Activated CD4-positive, alpha-beta T cell treated with anti-CD3 and anti-CD28 coated beads, Interleukin-10, Interleukin-2, amounts not matched to agents 100 ng/mL and 50 ng/mL, durations not matched to agents 16 hours and 8 hours (primary cell): ENCODE data around the gene GPR42.
A peak's percentile ranks its signal among the peaks of the same experiment; 100 is the strongest.
"Not testable (repeated sequence)": the region's sequence is repeated elsewhere in the genome, so short reads cannot be mapped to it uniquely, and the experiment has no call there.

Experiments
- DNase-seq: peaks from one replicate; pipeline ENCODE4 v3.0.0-alpha.2; 2020

Gene GPR42

DNA sequence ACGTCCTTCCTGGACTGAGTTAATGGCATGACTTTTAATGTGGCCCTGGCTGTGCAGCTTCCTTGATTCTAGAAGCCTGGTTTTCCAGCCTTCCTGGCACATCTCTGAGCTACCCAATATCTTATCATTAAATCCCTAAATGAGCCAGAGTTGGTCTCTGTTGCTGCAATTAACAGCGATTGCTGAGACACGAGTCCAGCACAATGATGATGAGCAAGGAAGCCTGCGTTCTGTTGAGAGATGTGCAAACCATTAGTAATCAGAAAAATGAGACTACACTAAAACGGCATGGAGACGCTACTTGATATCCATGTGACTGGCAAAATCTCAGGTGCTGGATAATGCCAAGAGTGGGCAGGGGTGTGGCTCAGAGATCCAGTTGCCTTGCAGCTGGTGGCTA is 26.2 kb downstream of the GPR42 start:
- no peak for DNase-seq

DNA sequence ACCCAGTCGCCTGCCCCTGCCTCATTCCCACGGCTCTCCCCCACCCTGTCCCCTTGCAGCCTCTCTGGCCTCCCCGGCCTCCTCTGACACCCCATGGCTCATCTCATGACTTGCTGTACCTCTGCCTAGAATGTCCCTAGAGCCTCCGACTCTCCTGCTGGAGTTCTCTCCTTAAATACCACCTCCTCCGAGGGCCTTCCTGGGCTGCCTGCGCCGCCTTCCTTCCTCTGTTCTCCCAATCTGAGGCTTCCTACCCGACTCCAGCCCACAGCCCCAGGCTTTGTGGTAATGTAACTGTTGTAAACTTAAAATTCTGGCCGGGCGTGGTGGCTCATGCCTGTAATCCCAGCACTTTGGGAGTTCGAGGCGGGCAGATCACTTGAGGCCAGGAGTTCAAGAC is 27.7 kb downstream of the GPR42 start:
- DNase-seq = no peak

DNA sequence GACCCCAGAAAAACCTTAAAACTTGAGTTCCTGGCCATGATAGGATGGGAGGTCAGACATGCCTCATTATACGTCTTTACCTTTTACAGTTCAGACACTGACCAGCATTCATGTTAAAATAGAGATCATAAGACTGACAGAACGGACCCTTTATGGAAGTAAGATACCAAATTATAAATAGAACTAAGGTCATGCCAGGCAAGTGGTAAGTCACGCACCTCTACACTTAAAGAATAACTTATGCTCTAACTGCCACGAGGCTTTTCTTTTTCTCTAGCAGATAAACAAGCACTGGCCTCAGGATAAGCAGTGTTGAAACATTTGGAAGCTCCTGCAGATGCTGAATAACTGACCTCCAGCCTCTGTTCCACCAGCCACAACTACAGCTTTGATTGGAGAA is 28.4 kb downstream of the GPR42 start:
- DNase-seq = no peak

DNA sequence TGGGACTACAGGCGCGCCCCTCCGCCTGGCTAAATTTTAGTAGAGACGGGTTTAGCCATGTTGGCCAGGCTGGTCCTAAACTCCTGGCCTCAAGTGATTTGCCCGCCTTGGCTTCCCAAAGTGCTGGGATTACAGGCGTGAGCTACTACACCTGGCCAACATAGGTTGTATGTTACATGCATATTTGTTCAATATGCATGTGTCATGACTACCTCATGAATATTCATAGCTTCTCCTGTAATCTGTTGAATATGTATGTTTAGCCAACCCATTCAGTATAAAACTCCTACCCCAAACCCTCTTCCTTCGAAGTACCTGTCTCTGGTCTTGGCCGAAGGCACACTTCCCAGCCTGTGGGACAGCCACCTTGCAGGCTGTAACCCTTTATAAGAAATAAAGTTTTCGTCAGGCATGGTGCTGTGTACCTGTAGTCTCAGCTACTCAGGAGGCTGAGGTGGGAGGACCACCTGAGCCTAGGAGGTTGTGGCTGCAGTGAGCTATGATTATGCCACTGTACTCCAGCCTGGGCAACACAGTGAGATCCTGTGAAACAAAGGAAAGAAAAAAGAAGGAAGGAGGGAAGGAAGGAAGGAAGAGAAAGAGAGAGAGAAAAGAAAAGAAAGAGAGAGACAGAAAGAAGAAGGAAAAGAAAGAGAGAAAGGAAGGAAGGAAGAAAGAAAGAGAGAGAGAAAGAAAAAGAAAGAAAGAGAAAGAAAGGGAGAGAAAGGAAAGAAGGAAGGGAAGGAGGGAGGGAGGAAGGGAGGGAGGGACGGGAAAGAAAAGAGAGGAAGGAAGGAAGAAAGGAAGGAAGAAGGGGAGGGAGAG is 29.3 kb downstream of the GPR42 start:
- no peak for DNase-seq

DNA sequence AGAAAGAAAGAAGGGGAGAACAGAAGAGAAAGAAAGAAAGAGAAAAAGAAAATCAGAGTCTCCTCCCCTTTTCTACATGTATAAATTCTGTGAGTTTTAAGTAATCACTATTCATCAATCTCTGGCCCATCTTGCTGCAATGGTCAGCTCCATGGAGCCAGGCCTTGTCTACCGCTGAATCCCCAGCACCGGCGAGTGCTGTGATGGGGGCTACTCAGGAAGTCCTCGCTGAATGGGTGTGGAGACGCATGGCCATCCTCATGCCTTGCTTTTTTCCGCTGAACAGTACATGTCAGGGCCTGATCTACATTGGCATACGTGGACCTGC is 29.9 kb downstream of the GPR42 start:
- no peak for DNase-seq

DNA sequence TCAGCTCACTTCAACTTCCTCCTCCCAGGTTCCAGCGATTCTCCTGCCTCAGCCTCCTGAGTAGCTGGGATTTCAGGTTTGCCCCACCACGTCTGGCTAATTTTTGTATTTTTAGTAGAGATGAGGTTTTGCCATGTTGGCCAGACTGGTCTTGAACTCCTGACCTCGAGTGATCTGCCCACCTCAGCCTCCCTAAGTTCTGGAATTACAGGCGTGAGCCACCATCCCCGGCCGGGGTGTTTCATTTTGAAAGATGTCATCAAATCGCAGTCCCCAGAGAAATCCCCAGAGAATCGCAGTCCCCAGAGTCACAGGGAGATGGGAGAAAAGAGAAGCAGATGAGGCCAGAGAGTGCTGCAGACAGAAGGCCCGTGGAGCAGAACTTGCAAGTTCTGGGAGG is 30.5 kb downstream of the GPR42 start:
- not testable (repeated sequence) for DNase-seq

DNA sequence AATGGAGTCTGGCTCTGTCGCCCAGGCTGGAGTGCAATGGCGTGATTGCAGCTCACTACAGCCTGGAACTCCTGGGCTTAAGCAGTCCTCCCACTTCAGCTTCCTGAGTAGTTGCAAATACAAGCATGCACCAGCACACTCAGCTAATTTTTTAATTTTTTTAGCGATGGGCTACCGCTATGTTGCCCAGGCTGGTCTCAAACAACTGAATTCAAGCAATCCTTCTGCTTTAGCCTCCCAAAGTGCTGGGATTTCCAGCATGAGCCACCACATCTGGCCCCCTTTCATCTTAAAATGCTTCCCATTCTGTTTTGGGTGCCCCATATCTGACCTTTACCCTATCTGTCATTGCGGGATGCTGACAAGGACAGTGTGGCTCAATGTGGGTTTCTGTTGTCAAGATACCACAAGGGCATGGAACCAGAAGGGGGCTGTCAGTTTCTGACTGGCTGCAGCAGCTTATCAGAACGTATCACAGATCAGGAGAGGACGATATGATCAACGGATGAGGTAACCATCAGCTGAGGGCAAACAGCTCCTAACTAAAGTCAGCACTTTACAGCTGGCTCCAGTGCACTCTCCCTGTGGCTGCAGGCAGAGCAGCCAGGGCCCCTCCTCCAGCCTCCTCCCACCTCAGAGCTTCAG is 32.4 kb downstream of the GPR42 start:
- DNase-seq = peak; percentile 49

DNA sequence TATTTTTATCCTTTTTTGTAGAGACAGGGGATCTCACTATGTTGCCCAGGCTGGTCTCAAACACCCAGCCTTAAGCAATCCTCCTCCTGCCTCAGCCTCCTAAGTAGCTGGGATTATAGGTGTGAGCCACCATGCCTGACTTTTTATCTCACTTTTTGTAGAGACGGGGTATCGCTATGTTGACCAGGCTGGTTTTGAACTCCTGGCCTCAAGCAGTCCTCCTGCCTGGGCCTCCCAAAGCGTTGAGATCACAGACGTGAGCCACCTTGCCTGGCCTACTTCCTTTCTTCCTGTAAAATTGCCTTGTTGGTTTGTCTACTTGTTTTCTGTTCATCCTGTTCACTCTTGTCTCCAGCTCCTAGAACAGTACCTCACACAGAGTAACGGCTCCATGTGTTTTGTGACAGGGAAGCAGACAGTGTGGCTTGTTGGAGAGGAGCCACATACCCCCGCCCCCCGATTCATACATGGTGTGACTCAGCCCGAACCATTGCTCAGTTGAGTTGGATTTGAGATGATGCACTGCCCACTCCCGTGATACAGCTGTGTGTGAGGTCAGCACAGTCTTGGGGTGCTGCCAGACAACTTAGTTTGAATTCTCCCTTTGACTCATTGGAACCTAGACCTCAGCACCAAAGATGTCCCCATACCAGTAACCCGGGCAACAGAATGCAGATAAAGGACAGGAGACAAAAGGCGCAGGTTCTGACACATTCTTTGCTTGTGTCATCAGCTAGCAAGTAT is 34.2 kb downstream of the GPR42 start:
- peak; percentile 72 for DNase-seq

DNA sequence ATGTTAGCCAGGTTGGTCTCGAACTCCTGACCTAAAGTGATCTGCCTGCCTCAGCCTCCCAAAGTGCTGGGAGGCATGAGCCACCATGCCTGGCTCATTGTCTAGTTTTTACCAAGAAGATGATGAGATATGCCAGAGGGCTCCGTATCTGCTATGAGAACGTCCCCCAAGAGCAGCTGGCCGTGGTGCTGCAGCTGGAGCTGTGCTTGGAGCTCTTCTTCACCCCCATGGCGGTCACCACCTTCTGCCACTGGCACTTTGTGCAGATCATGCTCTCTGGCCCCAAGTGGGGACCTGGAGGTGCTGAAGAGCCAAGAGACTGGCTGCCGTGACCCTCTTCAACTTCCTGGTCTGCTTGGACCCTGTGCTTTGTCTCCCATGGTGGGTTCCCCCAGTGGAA is 36.8 kb downstream of the GPR42 start:
- DNase-seq = no peak

DNA sequence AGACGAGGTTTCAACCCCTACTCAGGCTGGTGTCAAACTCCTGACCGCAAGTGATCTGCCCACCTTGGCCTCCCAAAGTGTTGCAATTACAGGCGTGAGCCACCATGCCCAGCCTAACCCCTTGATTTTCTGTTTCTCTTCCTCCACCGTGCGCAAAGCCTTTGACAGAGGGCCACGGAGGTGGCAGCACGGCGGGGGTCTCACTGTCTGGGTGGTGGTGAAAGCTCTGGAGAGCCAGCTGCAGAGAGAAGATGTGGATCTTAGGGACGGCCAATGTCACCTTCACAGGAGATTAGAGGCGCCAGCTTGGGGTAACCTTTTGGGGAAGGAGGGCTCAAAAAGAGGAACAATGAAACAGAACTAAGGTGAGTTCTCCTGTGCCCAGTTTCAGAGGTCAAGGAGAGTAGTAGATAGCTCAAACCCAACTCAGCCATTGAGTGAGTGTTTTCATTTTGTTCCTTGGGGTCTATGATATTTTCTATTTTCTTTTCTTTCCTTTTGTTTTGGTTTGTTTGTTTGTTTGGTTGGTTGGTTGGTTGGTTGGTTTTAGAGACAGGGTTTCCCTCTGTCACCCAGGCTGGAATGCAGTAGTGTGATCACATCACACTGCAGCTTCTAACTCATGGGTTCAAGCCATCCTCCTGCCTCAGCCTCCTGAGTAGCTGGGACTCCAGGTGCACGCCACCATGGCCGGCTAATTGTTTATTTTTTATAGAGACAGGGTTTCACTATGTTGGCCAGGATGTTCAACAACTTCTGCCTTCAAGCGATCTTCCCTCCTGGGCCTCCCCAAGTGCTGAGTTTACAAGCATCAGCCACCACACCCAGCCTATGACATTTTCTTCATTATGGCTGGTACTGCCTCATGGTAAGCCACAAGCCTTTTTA is 37.7 kb downstream of the GPR42 start:
- no peak for DNase-seq

DNA sequence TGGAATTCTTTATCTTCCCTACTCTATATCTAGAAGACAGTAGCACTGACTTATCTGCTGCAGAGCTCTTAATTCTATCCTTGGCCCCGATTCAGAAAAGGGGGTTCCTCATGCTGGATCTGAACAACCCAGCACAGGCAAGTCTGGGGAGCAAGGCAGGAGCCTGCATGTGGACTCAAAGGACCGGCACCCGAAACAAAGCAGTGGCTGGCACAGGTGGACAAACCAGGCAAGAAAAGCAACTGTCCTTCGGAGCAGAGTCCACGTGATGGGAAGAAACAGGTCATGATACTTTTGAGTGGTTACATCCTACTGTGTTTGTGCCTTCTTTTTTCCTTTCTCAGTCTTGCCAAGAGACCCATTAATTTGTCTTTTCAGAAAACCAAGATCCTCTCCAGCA is 38.3 kb downstream of the GPR42 start:
- DNase-seq = no peak

DNA sequence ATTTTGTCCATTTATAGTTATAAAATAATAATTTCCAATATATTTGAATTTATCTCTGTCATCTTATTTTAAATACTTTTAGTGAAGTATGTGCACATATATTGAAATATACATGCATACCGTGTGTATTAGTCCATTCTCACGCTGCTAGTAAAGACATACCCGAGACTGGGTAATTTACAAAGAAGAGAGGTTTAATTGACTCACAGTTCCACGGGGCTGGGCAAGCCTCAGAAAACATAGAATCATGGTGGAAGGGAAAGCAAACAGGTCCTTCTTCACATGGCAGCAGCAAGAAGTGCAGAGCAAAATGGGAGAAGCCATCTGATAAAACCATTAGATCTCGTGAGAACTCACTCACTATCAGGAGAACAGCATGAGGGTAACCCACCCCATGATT is 39.6 kb downstream of the GPR42 start:
- DNase-seq = no peak

DNA sequence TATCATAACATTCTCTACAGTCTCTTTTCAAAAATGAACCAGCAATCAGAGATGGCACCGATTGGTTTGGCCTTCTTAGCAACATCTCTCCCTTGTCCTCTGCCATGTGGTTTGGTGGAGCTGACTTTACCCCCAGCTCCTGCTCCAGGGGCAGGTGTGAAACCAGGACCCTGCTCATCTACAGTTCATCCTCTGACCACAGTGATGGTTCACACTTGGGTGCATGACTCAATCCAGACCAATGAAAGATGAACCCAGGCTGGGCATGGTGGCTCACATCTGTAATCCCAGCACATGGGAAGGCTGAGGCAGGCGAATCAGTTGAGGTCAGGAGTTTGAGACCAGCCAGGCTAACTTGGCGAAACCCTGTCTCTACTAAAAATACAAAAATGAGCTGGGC is 43.6 kb downstream of the GPR42 start:
- peak; percentile 30 for DNase-seq

DNA sequence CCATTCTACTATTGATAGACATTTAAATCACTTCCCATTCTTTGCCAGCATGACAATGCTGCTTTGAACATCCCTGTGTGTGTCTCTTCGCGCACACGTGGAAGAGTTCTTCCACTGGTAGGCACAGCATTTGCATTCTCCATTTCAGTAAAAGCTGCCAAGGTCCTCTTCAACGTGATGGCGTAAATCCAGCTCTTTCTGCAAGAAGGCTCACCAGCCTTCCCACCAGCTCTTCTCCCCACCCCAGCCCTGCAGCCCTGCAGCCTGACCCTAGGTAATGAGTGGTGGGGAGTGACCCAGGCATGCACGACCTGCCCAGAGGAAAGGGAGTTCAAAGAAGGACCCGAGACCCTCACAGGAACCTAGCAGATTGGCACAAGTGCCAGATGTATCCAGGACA is 45.5 kb downstream of the GPR42 start:
- no peak for DNase-seq

DNA sequence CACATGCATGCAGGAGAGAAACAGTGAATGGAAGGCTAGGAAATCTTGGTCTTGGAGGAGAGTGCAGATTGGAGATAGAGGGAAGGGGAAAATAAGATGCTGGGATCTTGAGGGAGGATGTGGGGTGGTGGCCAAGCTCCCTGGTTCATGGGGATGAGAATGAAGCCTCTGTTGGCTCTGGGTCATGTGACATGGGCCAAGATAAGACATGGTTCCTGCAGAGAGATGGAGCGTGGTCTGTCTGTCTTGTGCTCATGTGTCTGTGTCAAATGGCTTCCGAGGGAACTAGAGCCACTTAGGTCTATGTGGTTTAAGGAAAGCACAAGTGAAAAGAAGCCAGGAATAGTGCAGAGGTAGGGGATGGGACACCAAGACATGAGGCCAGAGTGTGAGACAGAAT is 46.4 kb downstream of the GPR42 start:
- DNase-seq = no peak

DNA sequence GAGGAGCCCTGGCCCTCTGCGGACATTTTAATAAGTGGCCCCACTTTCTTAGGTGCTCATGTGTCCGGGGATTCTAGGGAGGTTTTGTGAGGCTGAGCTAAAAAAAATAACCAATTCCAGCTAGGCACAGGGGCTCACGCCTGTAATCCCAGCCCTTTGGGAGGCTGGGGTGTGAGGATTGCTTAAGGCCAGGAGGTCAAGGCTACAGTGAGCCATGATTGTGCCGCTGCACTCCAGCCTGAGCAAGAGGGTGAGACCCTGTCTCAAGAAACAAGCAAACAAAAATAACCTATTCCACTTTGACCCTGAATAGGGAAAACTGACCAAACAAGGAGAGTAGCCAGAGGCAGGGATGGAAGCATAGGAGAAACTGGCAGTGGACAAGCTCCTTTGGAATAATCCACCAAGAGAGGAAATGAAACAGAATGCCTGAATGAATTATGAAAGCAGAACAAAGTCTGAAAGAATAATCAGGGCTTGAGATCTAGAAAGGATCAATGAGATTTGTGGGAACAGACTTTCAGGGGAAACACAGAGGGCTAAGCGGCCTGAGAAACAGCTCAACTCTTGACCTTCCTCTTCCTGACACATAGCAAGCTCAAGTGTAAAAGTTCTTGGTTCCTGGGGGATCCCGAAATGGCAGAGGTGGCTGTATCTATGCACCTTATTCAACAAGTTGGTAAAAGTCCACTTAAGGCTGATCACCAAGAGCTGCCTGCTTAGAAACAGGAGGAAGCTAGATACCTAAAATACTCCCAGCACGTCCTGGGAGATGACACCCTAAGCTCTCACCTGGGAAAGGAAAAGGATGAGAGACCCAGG is 47.1 kb downstream of the GPR42 start:
- no peak for DNase-seq

DNA sequence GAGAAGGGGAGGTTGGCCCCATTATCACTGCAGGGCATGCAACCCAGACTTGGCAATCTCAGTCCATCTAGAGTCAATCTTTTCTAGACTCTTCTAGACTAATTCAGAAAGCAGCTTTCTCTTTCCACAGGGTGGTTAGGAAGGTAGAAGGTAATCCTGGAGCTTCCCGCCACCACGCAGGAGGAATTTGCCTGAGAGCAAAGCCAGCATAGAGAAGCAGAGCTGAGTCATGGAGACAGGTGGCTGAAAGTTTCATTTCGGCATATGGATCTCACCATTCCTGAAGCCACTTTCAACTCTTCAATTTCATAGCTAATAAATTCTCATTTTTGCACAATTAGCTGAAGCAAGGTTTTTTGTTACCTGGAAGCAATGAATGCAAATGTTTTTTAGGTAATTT is 48.2 kb downstream of the GPR42 start:
- DNase-seq = no peak

DNA sequence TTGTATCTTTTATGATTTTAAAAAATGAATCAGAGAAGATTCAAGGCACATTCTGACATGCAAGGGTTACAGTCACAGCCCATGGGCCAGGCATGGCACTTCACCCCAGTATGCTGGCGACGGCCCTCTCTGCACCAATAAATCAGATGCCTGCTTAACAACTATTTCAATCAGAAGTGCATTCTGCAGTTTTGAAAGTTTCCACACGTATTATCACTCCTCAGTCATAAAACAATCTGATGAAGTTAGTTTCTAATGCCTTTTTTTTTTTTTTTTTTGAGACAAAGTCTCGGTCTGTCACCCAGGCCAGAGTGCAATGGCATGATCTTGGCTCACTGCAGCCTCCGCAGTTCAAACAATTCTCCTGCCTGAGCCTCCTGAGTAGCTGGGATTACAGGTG is 48.9 kb downstream of the GPR42 start:
- DNase-seq = no peak

DNA sequence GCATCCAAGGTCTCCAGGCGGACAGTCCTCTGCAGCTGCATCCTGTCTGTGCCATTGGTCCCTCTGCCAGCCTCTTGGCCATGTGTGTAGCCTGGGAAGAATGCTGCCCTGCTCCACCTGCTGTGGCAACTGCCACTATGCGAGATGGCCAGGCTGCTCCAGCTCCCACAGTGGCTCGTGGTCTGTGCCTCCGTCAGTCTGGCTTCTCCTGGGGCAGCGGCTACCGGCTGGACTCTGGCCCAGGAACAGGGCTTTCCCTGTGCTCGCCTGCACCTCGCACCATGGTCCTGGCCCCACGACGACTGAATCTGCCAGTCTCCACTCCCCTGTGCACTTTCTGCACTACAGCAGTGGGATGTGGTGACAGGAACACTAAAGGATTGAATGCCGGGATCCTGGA is 50.5 kb downstream of the GPR42 start:
- no peak for DNase-seq
